ENCODE results near the gene TRIM58. TPM values are rescaled to one million over a fixed set of nuclear protein-coding genes. Genes with fewer than 3 reads are reported as not detected.

TRIM58 gene
- total and polyA plus RNA-seq, 2 of the 4 experiments (the other 2 are of a cell fraction) = 0.54 to 0.91 TPM

DNA sequence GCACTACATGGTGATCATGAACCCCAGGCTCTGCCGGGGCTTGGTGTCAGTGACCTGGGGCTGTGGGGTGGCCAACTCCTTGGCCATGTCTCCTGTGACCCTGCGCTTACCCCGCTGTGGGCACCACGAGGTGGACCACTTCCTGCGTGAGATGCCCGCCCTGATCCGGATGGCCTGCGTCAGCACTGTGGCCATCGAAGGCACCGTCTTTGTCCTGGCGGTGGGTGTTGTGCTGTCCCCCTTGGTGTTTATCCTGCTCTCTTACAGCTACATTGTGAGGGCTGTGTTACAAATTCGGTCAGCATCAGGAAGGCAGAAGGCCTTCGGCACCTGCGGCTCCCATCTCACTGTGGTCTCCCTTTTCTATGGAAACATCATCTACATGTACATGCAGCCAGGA, 39.0 kb downstream of the TRIM58 start:
- in situ Hi-C loops (cut with MboI; ENCODE audit: low sequenced_read_pairs) = no loop called here
- no peaks in the 10 kb centered on the region for H3K79me1 ChIP-seq (ENCODE audit: low read depth in 1 of 2, low read length in 2 of 2)
- no peak overlapping the region for H3K27ac ChIP-seq (ENCODE audit: insufficient read depth, low read length)
- dilution Hi-C loops (cut with HindIII; ENCODE audit: low sequenced_read_pairs, unreplicated experiment) = no loop called here
- no peak overlapping the region for H4K8ac ChIP-seq (ENCODE audit: low read depth in 2 of 2, low read length in 2 of 2)
- H3K14ac ChIP-seq (replicated peaks; ENCODE audit: low read depth, low read length) = no peak overlapping the region
- no peak overlapping the region for H2AK5ac ChIP-seq (ENCODE audit: low read depth, low read length)
- H3K9me3 ChIP-seq (ENCODE audit: control insufficient read depth, insufficient read depth, low read length) = peaks cover 5% of the 10 kb centered on the region; the same call in 1 of the 2 replicates
- no peak overlapping the region for H2BK20ac ChIP-seq (ENCODE audit: low read depth, low read length)
- no peak overlapping the region for H3K23ac ChIP-seq (ENCODE audit: low read depth, low read length)
- no peaks in the 10 kb centered on the region for H3K9me1 ChIP-seq (ENCODE audit: insufficient read depth, low read length)
- no peaks in the 10 kb centered on the region for H4K20me1 ChIP-seq (ENCODE audit: insufficient read depth, low read length)
- no peak overlapping the region for H2BK5ac ChIP-seq (ENCODE audit: low read depth, low read length, poor library complexity, severe bottlenecking)
- H3K56ac ChIP-seq (ENCODE audit: extremely low read depth, insufficient read depth, low read length) = no peak overlapping the region
- no peak overlapping the region for H2BK120ac ChIP-seq (ENCODE audit: low read depth, low read length)
- H3K27me3 ChIP-seq (ENCODE audit: control insufficient read depth, insufficient read depth, low read length) = no peaks in the 10 kb centered on the region
- no TSS peak for BruUV-seq (replicated peaks)
- no peaks in the 10 kb centered on the region for H3K4me1 ChIP-seq (ENCODE audit: control insufficient read depth, insufficient read depth, low read length)
- 77% methylated on average over 5 of the region's 14 CpGs; no CpG with 5 or more reads in 1 of the 2 experiments for WGBS, 2 experiments (ENCODE audit: extremely low coverage in 2 of 2, insufficient read length in 1 of 2)
- H3K4ac ChIP-seq (ENCODE audit: low read depth, low read length) = no peak overlapping the region
- H2BK15ac ChIP-seq (ENCODE audit: low read depth, low read length) = no peak overlapping the region
- H3K4me2 ChIP-seq (ENCODE audit: low read depth, low read length) = no peak overlapping the region
- no peak overlapping the region for H4K91ac ChIP-seq (ENCODE audit: insufficient read depth, low read depth, low read length)
- CTCF ChIA-PET = no interaction called here
- no peak overlapping the region for H2AK9ac ChIP-seq (replicated peaks; ENCODE audit: low read depth, low read length, poor library complexity)
- no peak overlapping the region for H4K5ac ChIP-seq (ENCODE audit: low read depth, low read length)
- no peak for ATAC-seq (ENCODE audit: low read depth)
- intact Hi-C loops (cut with micrococcal nuclease) = no loop called here
- TF ChIP-seq CEBPB (IDR thresholded peaks at IDR 0.05; ENCODE audit: low read depth, low read length) (no peak), BHLHE40 (IDR thresholded peaks at IDR 0.05; ENCODE audit: low read depth, low read length) (no peak), RCOR1 (IDR thresholded peaks at IDR 0.05; ENCODE audit: insufficient replicate concordance, low read length) (no peak)
- H3K9ac ChIP-seq (ENCODE audit: low read depth, low read length) = no peak overlapping the region
- no peak for DNase-seq
- no peak overlapping the region for H3K18ac ChIP-seq (ENCODE audit: low read depth, low read length)
- no peak overlapping the region for H3K4me3 ChIP-seq (ENCODE audit: insufficient read depth, low read depth, low read length)
- H2AFZ ChIP-seq (replicated peaks; ENCODE audit: low read length, poor library complexity) = no peak overlapping the region
- POLR2A ChIA-PET (ENCODE audit: unreplicated experiment) = no interaction called here
- H3K36me3 ChIP-seq (ENCODE audit: control insufficient read depth, insufficient read depth, low read length) = no peaks in the 10 kb centered on the region

Measured in IMR-90 (cell line).